ENCODE data around the gene SNTG2. TPM values are rescaled to one million over a fixed set of nuclear protein-coding genes. Genes with fewer than 3 reads are reported as not detected.

Gene SNTG2
- total and polyA plus RNA-seq, 10 of the 15 experiments (the other 5 are each of a cell fraction or from before 2014, with no cell fraction given), result not detected

DNA sequence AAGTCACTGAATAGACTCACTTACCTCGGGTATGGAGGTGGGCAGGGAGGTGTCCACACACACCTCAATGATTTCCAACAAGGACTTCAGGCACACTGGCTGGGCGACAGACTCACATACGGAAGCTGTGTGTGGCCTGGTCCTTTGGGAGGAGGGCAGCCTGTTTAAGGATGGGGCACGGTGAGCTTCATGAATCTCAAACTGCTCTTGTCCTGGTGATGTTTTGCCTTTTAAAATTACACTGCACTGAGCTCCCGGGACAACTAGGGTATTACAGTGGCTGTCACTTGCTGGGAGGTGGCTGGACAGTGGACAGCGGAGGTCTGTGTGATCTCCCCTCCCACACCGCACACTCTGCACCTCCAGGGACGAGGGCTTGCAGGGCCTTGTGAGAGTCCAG lies 211.6 kb downstream of the SNTG2 start:
- DNase-seq (ENCODE audit: low read depth, low spot score) (no peak), FAIRE-seq (no peak), ATAC-seq (no peak)
- H3K36me3 ChIP-seq (ENCODE audit: control insufficient read depth in 2 of 2, insufficient read depth in 2 of 2, low read length in 1 of 2), result no peaks in the 10 kb centered on the region
- H2AFZ ChIP-seq (ENCODE audit: control insufficient read depth, low read depth, low read length), result no peak overlapping the region
- H3K4me3 ChIP-seq, result no peak overlapping the region
- H4K20me1 ChIP-seq (ENCODE audit: control insufficient read depth, insufficient read depth), result no peaks in the 10 kb centered on the region
- intact Hi-C loops (cut with micrococcal nuclease; ENCODE audit: unreplicated experiment), result no loop called here
- no peaks in the 10 kb centered on the region for H3K79me2 ChIP-seq (ENCODE audit: control insufficient read depth, insufficient read depth, low read length)
- H3K4me1 ChIP-seq (ENCODE audit: control insufficient read depth, insufficient read depth, low read length), result no peaks in the 10 kb centered on the region
- H3K9ac ChIP-seq (ENCODE audit: control insufficient read depth, insufficient read depth, low read length), result no peak overlapping the region
- BruUV-seq (replicated peaks), result no TSS peak
- CTCF ChIA-PET, result no interaction called here
- 27% methylated on average over 8 of the region's 8 CpGs for WGBS (ENCODE audit: insufficient coverage, insufficient replicate concordance, low lambda C conversion rate, missing lambda C conversion rate)
- in situ Hi-C loops (cut with MboI), result no loop called here
- no peak overlapping the region for H3K27ac ChIP-seq (ENCODE audit: control insufficient read depth, insufficient read depth)
- H3K27me3 ChIP-seq (replicated peaks in 1 of 2; ENCODE audit: control insufficient read depth in 2 of 2, insufficient read depth in 2 of 2, low read length in 1 of 2), result no peaks in the 10 kb centered on the region
- TF ChIP-seq SP1 (IDR thresholded peaks at IDR 0.05; ENCODE audit: low read depth, low read length), result no peak
- no peak for TF ChIP-seq MXI1 (IDR thresholded peaks at IDR 0.05; ENCODE audit: low read depth, low read length)
- TF ChIP-seq FOS (IDR thresholded peaks at IDR 0.05; ENCODE audit: borderline replicate concordance, extremely low read depth, insufficient read length), result no peak
- RAD21 ChIA-PET (ENCODE audit: unreplicated experiment), result no interaction called here
- POLR2A ChIA-PET, result no interaction called here
- no peak overlapping the region for H3K4me2 ChIP-seq (ENCODE audit: control insufficient read depth, insufficient read depth)
- SMC1A ChIA-PET (ENCODE audit: uncharacterized antibody, unreplicated experiment), result no interaction called here
- H3K9me3 ChIP-seq (replicated peaks; ENCODE audit: control insufficient read depth, insufficient read depth, low read length), result no peaks in the 10 kb centered on the region; the same call in 1 of the 3 replicates

- H3K4me1 ChIP-seq (ENCODE audit: control insufficient read depth, insufficient read depth, low read length), result no peaks in the 10 kb centered on the region
- no peaks in the 10 kb centered on the region for H3K79me2 ChIP-seq (ENCODE audit: control insufficient read depth, insufficient read depth, low read length)
- WGBS (ENCODE audit: insufficient coverage, insufficient replicate concordance, low lambda C conversion rate, missing lambda C conversion rate), result 9% methylated on average over 12 of the region's 12 CpGs
- intact Hi-C loops (cut with micrococcal nuclease; ENCODE audit: unreplicated experiment) (no loop called here), in situ Hi-C loops (cut with MboI) (no loop called here)
- no peak for FAIRE-seq
- no peaks in the 10 kb centered on the region; the same call in 1 of the 3 replicates for H3K9me3 ChIP-seq (replicated peaks; ENCODE audit: control insufficient read depth, insufficient read depth, low read length)
- H3K36me3 ChIP-seq (ENCODE audit: control insufficient read depth in 2 of 2, insufficient read depth in 2 of 2, low read length in 1 of 2), result no peaks in the 10 kb centered on the region
- ChIA-PET RAD21 (ENCODE audit: unreplicated experiment) (no interaction called here), POLR2A (no interaction called here), SMC1A (ENCODE audit: uncharacterized antibody, unreplicated experiment) (no interaction called here), CTCF (no interaction called here)
- TF ChIP-seq JUNB (IDR thresholded peaks at IDR 0.05) (no peak), NR2F1 (conservative IDR thresholded peaks at IDR 0.05) (no peak), SMAD1 (IDR thresholded peaks at IDR 0.05; ENCODE audit: low read depth, partially characterized antibody) (no peak), SUZ12 (IDR thresholded peaks at IDR 0.05; ENCODE audit: unreplicated experiment) (no peak)
- BruUV-seq (replicated peaks), result no TSS peak
- H3K9ac ChIP-seq (ENCODE audit: control insufficient read depth, insufficient read depth, low read length), result no peak overlapping the region
- no peak for ATAC-seq
- no peak overlapping the region for H3K4me2 ChIP-seq (ENCODE audit: control insufficient read depth, insufficient read depth)
- no peaks in the 10 kb centered on the region for H4K20me1 ChIP-seq (ENCODE audit: control insufficient read depth, insufficient read depth)
- DNase-seq (ENCODE audit: low read depth, low spot score), result no peak
- no peak overlapping the region for H3K4me3 ChIP-seq
- H3K27me3 ChIP-seq (replicated peaks in 1 of 2; ENCODE audit: control insufficient read depth in 2 of 2, insufficient read depth in 2 of 2, low read length in 1 of 2), result no peaks in the 10 kb centered on the region
- no peak overlapping the region for H3K27ac ChIP-seq (ENCODE audit: control insufficient read depth, insufficient read depth)
- H2AFZ ChIP-seq (ENCODE audit: control insufficient read depth, low read depth, low read length), result no peak overlapping the region
These were observed 212.3 kb downstream of the SNTG2 start for GRCh38 chr2:1162768-1163584.
